ENCODE data around the gene OTOGL. TPM values are rescaled to one million over a fixed set of nuclear protein-coding genes. Genes with fewer than 3 reads are reported as not detected.

The OTOGL gene
- not detected in 5 replicates for total RNA-seq (2022; extraction: Qiagen RNA extraction)

GRCh38 chr12:80099259-80099658 is at the start of gene OTOGL:
Gene OTOGL, plus strand, starts transcription at chr12:80099537. Its CDS starts 109,895 bp downstream, at chr12:80209432.

Other genes with a start within 250 kb of the OTOGL start
- 15.0 to 36.0 TPM (median 22.4 TPM) in 5 replicates for gene PPP1R12A, start 164.4 kb upstream of the OTOGL start, total RNA-seq (2022; extraction: Qiagen RNA extraction)

All from A549 treated with Hydrocortisone at 1 μM for 4 hours (cell line).